B cell (primary cell): ENCODE data around the gene UBE3C. TPM values are rescaled to one million over a fixed set of nuclear protein-coding genes. Genes with fewer than 3 reads are reported as not detected.

Experiments
- ATAC-seq: fragments of 200-7000 bp; cut with Tn5 transposase; one replicate; pipeline ENCODE4 v1.10.0; 2021; ENCODE audit warnings: low read depth, mild to moderate bottlenecking, moderate number of reproducible peaks, moderate library complexity
- CTCF ChIA-PET: fragments of 350-600 bp; sonication (Branson Sonifier 250); formaldehyde crosslinking; loops from one replicate; lab custom pipeline; 2021; ENCODE audit warnings: antibody characterized with exemption, inconsistent platforms; lab: Charles Lee
- POLR2A ChIA-PET: fragments of 350-600 bp; sonication (Branson Sonifier 250); formaldehyde crosslinking; loops from one replicate; lab custom pipeline; 2021; ENCODE audit warnings: antibody characterized with exemption; lab: Charles Lee
- DNase-seq: peaks from one replicate; pipeline ENCODE4 v3.0.0; 2013
- H2AFZ ChIP-seq: 2 replicates; pipeline ENCODE4 v1.6.1; 2012; ENCODE audit warnings: mild to moderate bottlenecking, low read depth, low read length; ENCODE audit not compliant: insufficient read depth, poor library complexity, severe bottlenecking
- H3K27ac ChIP-seq, 2 donors: 1 replicate in 1 of 2; 2 replicates in 1 of 2; pipeline ENCODE4 v1.5.1; 2012 to 2013; ENCODE audit warnings: low read length in 2 of 2, mild to moderate bottlenecking in 2 of 2, moderate library complexity in 1 of 2
- H3K27me3 ChIP-seq, 4 experiments: fragments of 200-600 bp in 1 of 4; sonication (generic) in 1 of 4; replicated peaks in 1 of 4; 1 replicate in 2 of 4; 2 replicates in 2 of 4; pipeline versions ENCODE4 v1.6.1 to v1.7.0; 2013 to 2016; ENCODE audit warnings: low read length in 3 of 4, mild to moderate bottlenecking in 2 of 4, mixed read lengths in 1 of 4, moderate library complexity in 1 of 4; ENCODE audit not compliant: insufficient read depth in 4 of 4, control insufficient read depth in 3 of 4; ENCODE audit errors: control extremely low read depth in 1 of 4
- H3K36me3 ChIP-seq, 2 experiments: replicated peaks in 1 of 2; 1 replicate in 1 of 2; 2 replicates in 1 of 2; pipeline versions ENCODE4 v1.6.1 to v1.7.1; 2013; ENCODE audit warnings: low read length in 1 of 2; ENCODE audit not compliant: insufficient read depth in 2 of 2, control insufficient read depth in 1 of 2; ENCODE audit errors: control extremely low read depth in 1 of 2, extremely low read depth in 1 of 2
- H3K4me1 ChIP-seq, 2 donors: fragments of 200-600 bp in 1 of 2; sonication (generic) in 1 of 2; 1 replicate in 1 of 2; 2 replicates in 1 of 2; pipeline versions ENCODE4 v1.5.1 to v1.6.1; 2013 to 2017; ENCODE audit warnings: low read length in 2 of 2; ENCODE audit not compliant: control insufficient read depth in 2 of 2, insufficient read depth in 2 of 2
- H3K4me2 ChIP-seq: replicated peaks from 2 replicates; pipeline ENCODE3; 2012; ENCODE audit warnings: mild to moderate bottlenecking, low read depth, low read length; ENCODE audit not compliant: poor library complexity, severe bottlenecking
- H3K4me3 ChIP-seq, 5 experiments: fragments of 200-600 bp in 1 of 5; sonication (generic) in 1 of 5; 1 replicate in 3 of 5; 2 replicates in 2 of 5; pipeline versions ENCODE4 v1.5.1 to v1.7.0; 2011 to 2016; ENCODE audit warnings: low read length in 4 of 5, mild to moderate bottlenecking in 4 of 5, low read depth in 2 of 5, control low read depth in 1 of 5, moderate library complexity in 1 of 5; ENCODE audit not compliant: insufficient read depth in 1 of 5; ENCODE audit errors: control extremely low read depth in 1 of 5, extremely low read depth in 1 of 5
- H3K79me2 ChIP-seq: fragments of 200-600 bp; sonication (generic); one replicate; pipeline ENCODE4 v1.6.0; 2016; ENCODE audit warnings: low read length; ENCODE audit not compliant: control insufficient read depth, insufficient read depth
- H3K9ac ChIP-seq: fragments of 200-600 bp; sonication (generic); 2 replicates; pipeline ENCODE4 v1.6.1; 2017; ENCODE audit warnings: mild to moderate bottlenecking, low read length, moderate library complexity
- H3K9me3 ChIP-seq, 3 donors: one replicate each; pipeline versions ENCODE4 v1.6.1 to v1.7.1; 2013; ENCODE audit warnings: low read length in 2 of 3; ENCODE audit not compliant: control insufficient read depth in 2 of 3, insufficient read depth in 1 of 3; ENCODE audit errors: control extremely low read depth in 1 of 3
- H4K20me1 ChIP-seq: 2 replicates; pipeline ENCODE4 v1.6.0; 2012; ENCODE audit warnings: mild to moderate bottlenecking, low read length; ENCODE audit not compliant: insufficient read depth, control insufficient read depth, poor library complexity, severe bottlenecking
- H3K27ac Mint-ChIP-seq: one replicate; pipeline ENCODE4 v1.8.0; 2021; ENCODE audit warnings: mixed read lengths
- H3K27me3 Mint-ChIP-seq: one replicate; pipeline ENCODE4 v1.8.0; 2021; ENCODE audit warnings: mixed read lengths
- H3K4me1 Mint-ChIP-seq: one replicate; pipeline ENCODE4 v1.8.0; 2021; ENCODE audit warnings: mixed read lengths
- H3K4me3 Mint-ChIP-seq: one replicate; pipeline ENCODE4 v1.8.0; 2021; ENCODE audit warnings: mixed read lengths
- H3K9me3 Mint-ChIP-seq: one replicate; pipeline ENCODE4 v1.8.0; 2022; ENCODE audit warnings: mixed read lengths; ENCODE audit not compliant: insufficient read depth
- EZH2 ChIP-seq: IDR thresholded peaks from 2 replicates; pipeline ENCODE4 v1.6.1; 2012; ENCODE audit warnings: borderline replicate concordance, low read depth, mild to moderate bottlenecking, moderate library complexity, low read length; ENCODE audit not compliant: insufficient read depth, poor library complexity, severe bottlenecking
- WGBS: methylation state at CpG from one replicate; pipeline ENCODE4 v1.1.5; 2013; ENCODE audit warnings: missing lambda C conversion rate; ENCODE audit not compliant: insufficient coverage; 5-methylcytosine and 5-hydroxymethylcytosine counted together
- intact Hi-C: fragments of 100-400 bp; cut with micrococcal nuclease; formaldehyde crosslinking; loops from one replicate; pipeline ENCODE4 v1.10.0; 2022
- polyA plus RNA-seq: library from polyadenylated mRNA; depleted of rRNA; stranded (reverse); fragments of >200 nt; gene quantifications from 2 replicates; pipeline ENCODE4 v1.2.3, GENCODE V29; 2012
- total RNA-seq, 2 donors: library from RNA; stranded (reverse); fragments of 120-200 nt in 1 of 2; gene quantifications; 1 replicate in 1 of 2; 2 replicates in 1 of 2; pipeline versions ENCODE4 v1.2.3 to v1.2.4, GENCODE V29; 2013 to 2022
- TF ChIP-seq, protein P1 (sequence below): fragments of 200-600 bp; IDR thresholded peaks from one replicate; pipeline ENCODE4 v1.8.0; 2022; ENCODE audit warnings: antibody characterized with exemption, mild to moderate bottlenecking

The UBE3C gene
- total and polyA plus RNA-seq, 2 donors (not counting 1 experiment from before 2014, with no cell fraction given): 17.8 to 66.5 TPM

DNA sequence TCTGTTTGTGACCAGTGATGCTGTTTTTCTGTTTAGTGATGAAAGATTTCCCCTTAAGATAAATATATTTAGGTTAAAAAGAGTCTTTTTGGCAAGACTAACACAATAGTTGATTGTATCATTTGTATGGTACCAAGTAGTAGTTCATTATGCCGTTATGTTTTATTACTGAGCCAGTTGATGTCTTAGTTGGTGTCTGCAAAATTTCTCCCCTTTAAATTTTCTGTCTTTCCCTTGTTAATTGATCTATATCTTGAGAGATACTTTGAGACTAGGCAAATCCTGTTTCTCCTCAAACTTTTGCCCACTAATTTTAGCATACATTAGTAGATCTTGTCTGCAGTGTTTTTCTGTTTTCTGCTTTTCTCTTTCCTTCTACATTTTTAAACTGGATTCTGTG lies 21.7 kb downstream of the UBE3C start:
- H3K27ac Mint-ChIP-seq: no peak overlapping the region
- peaks cover 0 to 4% (median 0%) of the 10 kb centered on the region in 3 donors for H3K9me3 ChIP-seq
- H3K4me1 Mint-ChIP-seq: peaks cover 23% of the 10 kb centered on the region
- no peaks in the 10 kb centered on the region for H3K27me3 Mint-ChIP-seq
- H3K4me1 ChIP-seq: peaks cover 0 to 3% of the 10 kb centered on the region in 2 donors
- H2AFZ ChIP-seq: no peak overlapping the region
- CTCF ChIA-PET: no interaction called here
- no peak overlapping the region for H3K4me2 ChIP-seq
- peaks cover 83% of the 10 kb centered on the region for H3K79me2 ChIP-seq
- no peaks in the 10 kb centered on the region for H3K9me3 Mint-ChIP-seq
- H3K4me3 ChIP-seq: no peak overlapping the region
- TF ChIP-seq, protein P1, sequence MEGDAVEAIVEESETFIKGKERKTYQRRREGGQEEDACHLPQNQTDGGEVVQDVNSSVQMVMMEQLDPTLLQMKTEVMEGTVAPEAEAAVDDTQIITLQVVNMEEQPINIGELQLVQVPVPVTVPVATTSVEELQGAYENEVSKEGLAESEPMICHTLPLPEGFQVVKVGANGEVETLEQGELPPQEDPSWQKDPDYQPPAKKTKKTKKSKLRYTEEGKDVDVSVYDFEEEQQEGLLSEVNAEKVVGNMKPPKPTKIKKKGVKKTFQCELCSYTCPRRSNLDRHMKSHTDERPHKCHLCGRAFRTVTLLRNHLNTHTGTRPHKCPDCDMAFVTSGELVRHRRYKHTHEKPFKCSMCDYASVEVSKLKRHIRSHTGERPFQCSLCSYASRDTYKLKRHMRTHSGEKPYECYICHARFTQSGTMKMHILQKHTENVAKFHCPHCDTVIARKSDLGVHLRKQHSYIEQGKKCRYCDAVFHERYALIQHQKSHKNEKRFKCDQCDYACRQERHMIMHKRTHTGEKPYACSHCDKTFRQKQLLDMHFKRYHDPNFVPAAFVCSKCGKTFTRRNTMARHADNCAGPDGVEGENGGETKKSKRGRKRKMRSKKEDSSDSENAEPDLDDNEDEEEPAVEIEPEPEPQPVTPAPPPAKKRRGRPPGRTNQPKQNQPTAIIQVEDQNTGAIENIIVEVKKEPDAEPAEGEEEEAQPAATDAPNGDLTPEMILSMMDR: no peak
- no peak for TF ChIP-seq EZH2
- intact Hi-C loops: no loop called here
- H3K9ac ChIP-seq: no peak overlapping the region
- WGBS: no CpG with 5 or more reads among the region's 1 CpG
- H3K4me3 Mint-ChIP-seq: no peak overlapping the region
- DNase-seq (no peak), ATAC-seq (no peak)
- H3K27ac ChIP-seq: no peak overlapping the region
- peaks cover 37% of the 10 kb centered on the region for H4K20me1 ChIP-seq
- no peaks in the 10 kb centered on the region for H3K27me3 ChIP-seq
- H3K36me3 ChIP-seq: peaks cover 6 to 12% of the 10 kb centered on the region in 2 experiments
- POLR2A ChIA-PET: no interaction called here

DNA sequence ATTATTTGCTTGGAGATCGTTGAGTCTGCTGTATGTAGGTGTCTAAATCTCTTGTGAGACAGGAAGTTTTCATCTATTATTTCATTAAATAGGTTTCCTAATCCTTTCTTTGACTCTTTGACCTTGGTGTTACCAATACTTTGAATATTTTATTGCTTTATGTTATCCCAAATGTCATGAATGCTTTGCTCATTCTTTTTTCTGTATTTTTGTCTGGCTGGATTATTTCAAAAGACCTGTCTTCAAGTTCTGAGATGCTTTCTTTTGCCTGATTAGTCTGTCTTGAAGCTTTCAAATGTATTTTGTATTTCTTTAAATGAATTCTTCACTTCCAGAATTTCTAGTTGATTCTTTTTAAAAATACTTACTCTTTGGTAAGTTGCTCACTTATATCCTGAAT lies 27.3 kb downstream of the UBE3C start:
- H3K27ac ChIP-seq: no peak overlapping the region
- ChIA-PET POLR2A (no interaction called here), CTCF (no interaction called here)
- H3K4me1 Mint-ChIP-seq: no peaks in the 10 kb centered on the region
- ATAC-seq: no peak
- no peak overlapping the region for H3K4me3 ChIP-seq
- intact Hi-C loops: no loop called here
- no peaks in the 10 kb centered on the region for H3K27me3 Mint-ChIP-seq
- H3K4me1 ChIP-seq: no peaks in the 10 kb centered on the region
- peaks cover 14% of the 10 kb centered on the region for H4K20me1 ChIP-seq
- no peak overlapping the region for H3K9ac ChIP-seq
- H3K9me3 ChIP-seq: peaks cover 0 to 9% (median 4%) of the 10 kb centered on the region in 3 donors
- peaks cover 4% of the 10 kb centered on the region for H3K9me3 Mint-ChIP-seq
- no CpG with 5 or more reads among the region's 1 CpG for WGBS
- H3K36me3 ChIP-seq: peaks cover 17 to 43% of the 10 kb centered on the region in 2 experiments
- H3K79me2 ChIP-seq: peaks cover 56% of the 10 kb centered on the region
- no peaks in the 10 kb centered on the region for H3K27me3 ChIP-seq
- H3K4me2 ChIP-seq: no peak overlapping the region
- no peak overlapping the region for H3K4me3 Mint-ChIP-seq
- TF ChIP-seq, protein P1: no peak
- TF ChIP-seq EZH2: no peak
- DNase-seq: no peak
- no peak overlapping the region for H3K27ac Mint-ChIP-seq
- H2AFZ ChIP-seq: no peak overlapping the region
